ENCODE results near the gene VPS4B.

GRCh38 chr18:63460414-63460813, 38.1 kb upstream of the VPS4B start:
- TF ChIP-seq CTCF (IDR thresholded peaks at IDR 0.05) (no peak), EP300 (IDR thresholded peaks at IDR 0.05) (no peak)

Measured in esophagus muscularis mucosa (tissue), 3 donors.